Raji (cell line): ENCODE measurements around the gene PPP1CA.

Experiments
- POLR2A ChIP-seq: IDR thresholded peaks from 2 replicates; pipeline ENCODE4 v1.6.1; 2011; ENCODE audit warnings: low read depth, low read length, control low read depth; ENCODE audit not compliant: insufficient read depth

PPP1CA gene

GRCh38 chr11:67375320-67376055, 26.2 kb downstream of the PPP1CA start:
- no peak for TF ChIP-seq POLR2A

GRCh38 chr11:67374571-67375281, 26.9 kb downstream of the PPP1CA start:
- TF ChIP-seq POLR2A: no peak

GRCh38 chr11:67373648-67374570, 27.7 kb downstream of the PPP1CA start:
- 0 out of 2 replicates have a peak, but pooled peaks have one; percentile 20 for TF ChIP-seq POLR2A

- TF ChIP-seq POLR2A: peak; percentile 29; the same call in 1 of the 2 replicates
Measured at GRCh38 chr11:67372993-67373647, 28.5 kb downstream of the PPP1CA start, which contains the start of gene CLCF1. TSS of gene CLCF1 (minus strand) at chr11:67373598. CDS start at chr11:67373539, 59 bp downstream.

GRCh38 chr11:67372321-67372992, 29.2 kb downstream of the PPP1CA start:
- 0 out of 2 replicates have a peak, but pooled peaks have one; percentile 23 for TF ChIP-seq POLR2A

GRCh38 chr11:67371911-67372320, 29.7 kb downstream of the PPP1CA start:
- no peak for TF ChIP-seq POLR2A

GRCh38 chr11:67371189-67371910, 30.3 kb downstream of the PPP1CA start:
- 0 out of 2 replicates have a peak, but pooled peaks have one; percentile 20 for TF ChIP-seq POLR2A

GRCh38 chr11:67370351-67371076, 31.1 kb downstream of the PPP1CA start:
- TF ChIP-seq POLR2A: no peak

- TF ChIP-seq POLR2A: no peak
Measured at GRCh38 chr11:67369801-67370284, 31.8 kb downstream of the PPP1CA start.

GRCh38 chr11:67369275-67369674, 32.4 kb downstream of the PPP1CA start:
- no peak for TF ChIP-seq POLR2A

- no peak for TF ChIP-seq POLR2A
Measured at GRCh38 chr11:67368621-67369020, 33.0 kb downstream of the PPP1CA start.

GRCh38 chr11:67367761-67368227, 33.9 kb downstream of the PPP1CA start:
- no peak for TF ChIP-seq POLR2A
